SU-DHL-6 (cell line): Measurements from ENCODE around the gene TDO2.

ENCODE experiments used
- H2AFZ ChIP-seq: fragments of 200-600 bp; sonication (generic); 2 replicates; pipeline ENCODE4 v1.6.1; 2014; ENCODE audit warnings: low read depth, mild to moderate bottlenecking, moderate library complexity, mixed read lengths, antibody characterized with exemption, low read length; ENCODE audit not compliant: severe bottlenecking
- H3F3A ChIP-seq: fragments of 200-600 bp; shearing (Covaris generic); 2 replicates; pipeline ENCODE4 v1.6.0; 2016; ENCODE audit warnings: antibody characterized with exemption, mild to moderate bottlenecking; ENCODE audit not compliant: insufficient read depth
- H3K27ac ChIP-seq: fragments of 200-600 bp; sonication (generic); 2 replicates; pipeline ENCODE4 v1.5.1; 2016; ENCODE audit warnings: low read depth, mild to moderate bottlenecking, low read length, moderate library complexity, mixed read lengths
- H3K27me3 ChIP-seq: fragments of 200-600 bp; sonication (generic), shearing (Covaris generic); 2 replicates; pipeline ENCODE4 v1.6.0; 2014; ENCODE audit warnings: mild to moderate bottlenecking, low read length
- H3K36me3 ChIP-seq: fragments of 200-600 bp; sonication (generic); 2 replicates; pipeline ENCODE4 v1.6.1; 2014; ENCODE audit warnings: mild to moderate bottlenecking, low read length, mixed read lengths
- H3K4me2 ChIP-seq: fragments of 300-600, 200-600 bp; shearing (Covaris generic), sonication (generic); 2 replicates; pipeline ENCODE4 v1.6.0; 2014; ENCODE audit warnings: low read length, low read depth, mild to moderate bottlenecking; ENCODE audit not compliant: poor library complexity, severe bottlenecking
- H3K4me3 ChIP-seq: fragments of 200-600 bp; sonication (generic); 2 replicates; pipeline ENCODE4 v1.5.1; 2014; ENCODE audit warnings: antibody characterized with exemption, low read length, mild to moderate bottlenecking, mixed read lengths; ENCODE audit not compliant: insufficient read depth, poor library complexity, severe bottlenecking
- H3K79me2 ChIP-seq: fragments of 200-600 bp; sonication (generic); 2 replicates; pipeline ENCODE4 v1.6.1; 2014; ENCODE audit warnings: mild to moderate bottlenecking, low read length, moderate library complexity; ENCODE audit not compliant: insufficient read depth
- H3K9ac ChIP-seq: fragments of 200-600 bp; sonication (generic); 2 replicates; pipeline ENCODE4 v1.7.0; 2014; ENCODE audit warnings: mild to moderate bottlenecking, low read length
- H3K9me2 ChIP-seq: fragments of 200-600 bp; sonication (generic); replicated peaks from 2 replicates; pipeline ENCODE4 v1.6.1; 2014; ENCODE audit warnings: low read length; ENCODE audit not compliant: insufficient read depth
- H3K9me3 ChIP-seq: fragments of 200-600 bp; sonication (generic); 2 replicates; pipeline ENCODE4 v1.6.1; 2014; ENCODE audit warnings: low read length, mixed read lengths; ENCODE audit not compliant: insufficient read depth
- H4K20me1 ChIP-seq: fragments of 200-600 bp; sonication (generic); 2 replicates; pipeline ENCODE4 v1.6.1; 2014; ENCODE audit warnings: low read depth, mild to moderate bottlenecking, antibody characterized with exemption, low read length, moderate library complexity, mixed read lengths
- EZH2phosphoT487 ChIP-seq: fragments of 200-600 bp; sonication (generic), shearing (Covaris generic); conservative IDR thresholded peaks from 2 replicates; pipeline ENCODE4 v1.6.1; 2018; ENCODE audit warnings: mild to moderate bottlenecking, antibody characterized with exemption, low read length, moderate library complexity, mixed read lengths
- TF ChIP-seq, protein P1 (sequence below): fragments of 200-600 bp; sonication (generic); IDR thresholded peaks from one replicate; pipeline ENCODE4 v1.5.1; 2017; ENCODE audit warnings: antibody characterized with exemption, mild to moderate bottlenecking, low read length, moderate library complexity; ENCODE audit not compliant: insufficient read depth, poor library complexity, severe bottlenecking

TDO2 gene

DNA sequence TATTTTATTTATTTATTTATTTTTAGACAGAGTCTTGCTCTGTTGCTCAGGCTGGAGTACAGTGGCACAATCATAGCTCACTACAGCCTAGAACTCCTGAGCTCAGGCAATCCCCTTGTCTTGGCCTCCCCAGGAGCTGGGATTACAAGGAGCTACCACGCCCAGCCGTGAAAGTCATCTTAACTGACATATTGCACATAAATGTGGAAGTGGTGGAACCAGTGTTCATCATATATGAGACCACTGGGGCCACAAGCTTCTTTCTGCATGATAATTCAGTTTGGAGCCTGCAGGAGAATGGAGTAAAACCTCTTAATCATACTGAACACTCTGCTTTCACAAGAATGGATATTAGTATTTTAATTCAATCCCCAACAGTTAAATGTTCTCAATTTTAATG lies 62.7 kb downstream of the TDO2 start:
- no peak for TF ChIP-seq EZH2phosphoT487
- TF ChIP-seq, protein P1, sequence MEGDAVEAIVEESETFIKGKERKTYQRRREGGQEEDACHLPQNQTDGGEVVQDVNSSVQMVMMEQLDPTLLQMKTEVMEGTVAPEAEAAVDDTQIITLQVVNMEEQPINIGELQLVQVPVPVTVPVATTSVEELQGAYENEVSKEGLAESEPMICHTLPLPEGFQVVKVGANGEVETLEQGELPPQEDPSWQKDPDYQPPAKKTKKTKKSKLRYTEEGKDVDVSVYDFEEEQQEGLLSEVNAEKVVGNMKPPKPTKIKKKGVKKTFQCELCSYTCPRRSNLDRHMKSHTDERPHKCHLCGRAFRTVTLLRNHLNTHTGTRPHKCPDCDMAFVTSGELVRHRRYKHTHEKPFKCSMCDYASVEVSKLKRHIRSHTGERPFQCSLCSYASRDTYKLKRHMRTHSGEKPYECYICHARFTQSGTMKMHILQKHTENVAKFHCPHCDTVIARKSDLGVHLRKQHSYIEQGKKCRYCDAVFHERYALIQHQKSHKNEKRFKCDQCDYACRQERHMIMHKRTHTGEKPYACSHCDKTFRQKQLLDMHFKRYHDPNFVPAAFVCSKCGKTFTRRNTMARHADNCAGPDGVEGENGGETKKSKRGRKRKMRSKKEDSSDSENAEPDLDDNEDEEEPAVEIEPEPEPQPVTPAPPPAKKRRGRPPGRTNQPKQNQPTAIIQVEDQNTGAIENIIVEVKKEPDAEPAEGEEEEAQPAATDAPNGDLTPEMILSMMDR, result no peak
- Histone ChIP-seq H3K79me2 (no peaks in the 10 kb centered on the region), H3K4me3 (no peak overlapping the region), H2AFZ (no peak overlapping the region), H3K4me2 (no peak overlapping the region), H3K9me3 (no peaks in the 10 kb centered on the region), H3F3A (no peaks in the 10 kb centered on the region), H3K9ac (no peak overlapping the region), H3K27me3 (no peaks in the 10 kb centered on the region), H3K27ac (no peak overlapping the region), H3K9me2 (no peaks in the 10 kb centered on the region), H4K20me1 (no peaks in the 10 kb centered on the region), H3K36me3 (no peaks in the 10 kb centered on the region)

DNA sequence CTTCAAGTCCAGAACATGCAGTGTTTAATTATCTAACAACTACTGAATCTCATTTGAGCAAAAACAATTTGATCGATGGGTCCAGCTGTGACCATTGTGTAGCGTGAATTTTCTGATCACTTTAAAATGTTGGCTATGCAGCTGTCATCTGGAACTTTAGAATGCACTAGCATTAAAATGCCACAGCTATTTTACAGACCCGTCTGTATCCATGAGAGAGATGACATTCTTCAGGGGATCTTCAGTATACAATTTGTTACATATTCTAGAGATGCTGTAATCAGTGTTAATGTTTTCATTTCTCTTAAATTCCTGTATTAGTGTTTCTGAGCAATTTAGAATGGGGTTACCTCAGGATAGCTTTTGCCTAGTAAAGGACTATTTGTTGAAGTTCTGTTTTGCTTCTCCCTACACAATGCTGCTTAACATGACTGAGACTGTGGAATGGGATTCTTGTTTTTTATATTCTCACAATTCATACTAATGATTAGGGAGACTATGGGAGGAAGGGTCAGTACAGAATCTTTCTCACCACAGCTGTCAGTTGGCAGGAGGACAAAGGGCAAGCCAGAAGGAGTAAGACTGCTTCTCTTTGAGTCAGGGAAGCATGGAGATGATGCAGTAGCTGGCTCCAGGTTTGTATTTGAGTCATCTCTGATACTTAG lies 63.4 kb downstream of the TDO2 start:
- TF ChIP-seq, protein P1, result no peak
- no peak for TF ChIP-seq EZH2phosphoT487
- Histone ChIP-seq H3K27ac (no peak overlapping the region), H3K4me2 (no peak overlapping the region), H3K4me3 (no peak overlapping the region), H3K36me3 (no peaks in the 10 kb centered on the region), H2AFZ (no peak overlapping the region), H4K20me1 (no peaks in the 10 kb centered on the region), H3K9me3 (no peaks in the 10 kb centered on the region), H3K79me2 (no peaks in the 10 kb centered on the region), H3F3A (no peaks in the 10 kb centered on the region), H3K27me3 (no peaks in the 10 kb centered on the region), H3K9me2 (no peaks in the 10 kb centered on the region), H3K9ac (no peak overlapping the region)
